ENCODE results near the gene KLK4. TPM values are rescaled to one million over a fixed set of nuclear protein-coding genes. Genes with fewer than 3 reads are reported as not detected.

KLK4 gene
- total and polyA plus RNA-seq, 8 donors, result not detected

GRCh38 chr19:50932018-50932689 is 21.0 kb upstream of the KLK4 start:
- Histone ChIP-seq H3K4me3 (no peak overlapping the region), H3K9me3 (no peaks in the 10 kb centered on the region), H3K27ac (no peak overlapping the region), H3K4me1 (no peaks in the 10 kb centered on the region), H3K27me3 (peaks cover 0 to 67% (median 10%) of the 10 kb centered on the region in 3 donors), H3K36me3 (no peaks in the 10 kb centered on the region)
- DNase-seq, result no peak
- WGBS, 5 donors, result 62 to 72% (median 67%) methylated on average over 11 of the region's 11 CpGs
- no peak for TF ChIP-seq CTCF (IDR thresholded peaks at IDR 0.05)
- TF ChIP-seq EP300 (IDR thresholded peaks at IDR 0.05), result no peak
- TF ChIP-seq POLR2AphosphoS5 (IDR thresholded peaks at IDR 0.05), result no peak
- no peak for TF ChIP-seq POLR2A (IDR thresholded peaks at IDR 0.05)
- intact Hi-C loops (cut with DNase I; ENCODE audit: low total_unique reads), result no loop called here

GRCh38 chr19:50931023-50931422 is 19.8 kb upstream of the KLK4 start:
- TF ChIP-seq POLR2AphosphoS5 (IDR thresholded peaks at IDR 0.05), result no peak
- no peak for TF ChIP-seq CTCF (IDR thresholded peaks at IDR 0.05)
- TF ChIP-seq EP300 (IDR thresholded peaks at IDR 0.05), result no peak
- no peak for TF ChIP-seq POLR2A (IDR thresholded peaks at IDR 0.05)
- H3K27me3 ChIP-seq, result peaks cover 0 to 76% (median 10%) of the 10 kb centered on the region in 3 donors
- intact Hi-C loops (cut with DNase I; ENCODE audit: low total_unique reads), result no loop called here
- H3K4me1 ChIP-seq, result no peaks in the 10 kb centered on the region
- H3K36me3 ChIP-seq, result no peaks in the 10 kb centered on the region
- no peak overlapping the region for H3K27ac ChIP-seq
- no peak overlapping the region for H3K4me3 ChIP-seq
- DNase-seq, result no peak
- H3K9me3 ChIP-seq, result no peaks in the 10 kb centered on the region

- peaks cover 0 to 68% (median 10%) of the 10 kb centered on the region in 3 donors for H3K27me3 ChIP-seq
- 67 to 70% (median 67%) methylated on average over 5 of the region's 5 CpGs for WGBS, 5 donors
Measured at GRCh38 chr19:50928831-50929230, 17.6 kb upstream of the KLK4 start.

GRCh38 chr19:50926144-50926543 is 14.9 kb upstream of the KLK4 start:
- TF ChIP-seq POLR2A (IDR thresholded peaks at IDR 0.05) (no peak), CTCF (IDR thresholded peaks at IDR 0.05) (no peak)
- H3K4me3 ChIP-seq, result no peak overlapping the region
- H3K9me3 ChIP-seq, result no peaks in the 10 kb centered on the region
- WGBS, 5 donors, result 67 to 82% (median 74%) methylated on average over 11 of the region's 11 CpGs
- intact Hi-C loops (cut with DNase I; ENCODE audit: low total_unique reads), result no loop called here
- peaks cover 0 to 11% (median 8%) of the 10 kb centered on the region in 4 donors for H3K4me1 ChIP-seq
- H3K36me3 ChIP-seq, result no peaks in the 10 kb centered on the region
- H3K27ac ChIP-seq, result no peak overlapping the region
- peaks cover 0 to 68% (median 18%) of the 10 kb centered on the region in 3 donors for H3K27me3 ChIP-seq
- DNase-seq, result no peak

More at GRCh38 chr19:50928831-50929230, 17.6 kb upstream of the KLK4 start:
- no peaks in the 10 kb centered on the region for H3K4me1 ChIP-seq
- TF ChIP-seq POLR2AphosphoS5 (IDR thresholded peaks at IDR 0.05) (no peak), POLR2A (IDR thresholded peaks at IDR 0.05) (no peak), EP300 (IDR thresholded peaks at IDR 0.05) (no peak), CTCF (IDR thresholded peaks at IDR 0.05) (no peak)
- H3K36me3 ChIP-seq, result no peaks in the 10 kb centered on the region
- H3K27ac ChIP-seq, result no peak overlapping the region
- no peak for DNase-seq
- intact Hi-C loops (cut with DNase I; ENCODE audit: low total_unique reads), result no loop called here
- no peaks in the 10 kb centered on the region for H3K9me3 ChIP-seq
- H3K4me3 ChIP-seq, result no peak overlapping the region
